HEK293T (cell line): ENCODE results near the gene PDIA2.

ENCODE experiments used
- ARNT ChIP-seq: fragments of 450-650 bp; IDR thresholded peaks from 2 replicates; pipeline ENCODE4 v1.6.1; 2017; ENCODE audit warnings: mild to moderate bottlenecking
- BHLHE40 ChIP-seq: fragments of 450-650 bp; IDR thresholded peaks from 2 replicates; pipeline ENCODE4 v1.6.1; 2016; ENCODE audit warnings: mild to moderate bottlenecking, moderate library complexity, borderline replicate concordance
- CTBP1 ChIP-seq: fragments of 450-650 bp; IDR thresholded peaks from 2 replicates; pipeline ENCODE4 v1.6.1; 2016; ENCODE audit warnings: borderline replicate concordance
- FOXM1 ChIP-seq: fragments of 450-650 bp; IDR thresholded peaks from 2 replicates; pipeline ENCODE4 v1.6.1; 2017; ENCODE audit warnings: mild to moderate bottlenecking, borderline replicate concordance
- L3MBTL2 ChIP-seq: fragments of 450-650 bp; conservative IDR thresholded peaks from 2 replicates; pipeline ENCODE4 v1.6.1; 2016; ENCODE audit warnings: mild to moderate bottlenecking
- LEF1 ChIP-seq: fragments of 450-650 bp; IDR thresholded peaks from 2 replicates; pipeline ENCODE4 v1.6.1; 2017; ENCODE audit warnings: mild to moderate bottlenecking, borderline replicate concordance
- NFRKB ChIP-seq: fragments of 450-650 bp; IDR thresholded peaks from 2 replicates; pipeline ENCODE4 v1.6.1; 2016; ENCODE audit warnings: mild to moderate bottlenecking, moderate library complexity
- SP1 ChIP-seq: fragments of 450-650 bp; IDR thresholded peaks from 2 replicates; pipeline ENCODE4 v1.6.1; 2017
- SUZ12 ChIP-seq: fragments of 450-650 bp; IDR thresholded peaks from 2 replicates; pipeline ENCODE4 v1.6.1; 2016; ENCODE audit warnings: mild to moderate bottlenecking
- TARDBP ChIP-seq: fragments of 450-650 bp; IDR thresholded peaks from 2 replicates; pipeline ENCODE4 v1.6.1; 2016
- ZNF384 ChIP-seq: fragments of 450-650 bp; IDR thresholded peaks from 2 replicates; pipeline ENCODE4 v1.6.1; 2016

GRCh38 chr16:240559-240958 lies 42.4 kb upstream of the PDIA2 start:
- TF ChIP-seq NFRKB, result no peak
- TF ChIP-seq SP1, result no peak
- TF ChIP-seq L3MBTL2, result no peak
- TF ChIP-seq BHLHE40, result no peak
- TF ChIP-seq SUZ12, result no peak
- no peak for TF ChIP-seq ARNT
- no peak for TF ChIP-seq FOXM1
- TF ChIP-seq LEF1, result no peak
- TF ChIP-seq TARDBP, result no peak
- no peak for TF ChIP-seq ZNF384
- no peak for TF ChIP-seq CTBP1
